Measurements from ENCODE around the gene DYTN.

Gene DYTN

GRCh38 chr2:206611736-206612135 is 106.5 kb downstream of the DYTN start:
- DNase-seq (ENCODE audit: low read depth), result no peak

DNA sequence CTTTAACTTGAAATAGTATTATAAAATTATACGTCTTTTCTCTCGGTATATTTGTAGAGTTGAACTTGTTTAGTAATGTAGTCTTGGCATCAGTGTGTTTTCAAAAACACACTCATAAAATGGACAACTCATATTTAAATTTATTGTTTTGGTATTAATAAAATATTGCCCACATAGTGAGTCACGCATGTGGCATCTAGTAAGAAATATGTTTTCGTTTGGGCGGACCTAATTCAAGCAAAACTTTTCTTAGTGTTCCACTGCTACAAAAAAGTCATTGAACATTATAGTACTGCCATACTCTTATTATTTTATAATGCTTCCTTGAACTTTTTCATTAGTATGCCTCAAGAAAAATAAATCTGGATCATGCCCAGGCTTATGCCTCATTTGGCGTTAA is 107.0 kb downstream of the DYTN start:
- DNase-seq (ENCODE audit: low read depth), result no peak

- DNase-seq (ENCODE audit: low read depth), result no peak
Observed at GRCh38 chr2:206610451-206610850, 107.7 kb downstream of the DYTN start.

DNA sequence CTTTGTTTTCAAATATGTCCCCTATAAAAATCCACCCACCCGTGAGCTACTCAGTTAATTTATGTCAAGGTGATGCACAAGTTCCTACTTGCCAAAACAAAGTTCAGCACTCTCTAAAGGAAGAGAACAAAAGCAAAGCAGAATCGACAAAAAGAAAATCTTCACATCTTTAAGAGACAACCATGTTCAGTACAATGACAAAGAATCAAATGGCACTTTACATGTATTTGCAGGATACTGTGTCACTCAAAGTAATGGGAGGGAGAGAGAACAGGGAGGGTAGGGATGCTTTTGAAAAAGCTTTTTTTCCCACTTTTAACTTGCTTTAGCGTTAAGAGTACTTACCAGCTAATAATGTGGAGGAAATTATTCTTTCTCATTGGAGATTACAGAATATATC is 115.0 kb downstream of the DYTN start:
- no peak for DNase-seq (ENCODE audit: low read depth)

Data from activated T-cell treated with anti-CD3 and anti-CD28 coated beads for 24 hours (primary cell).